ENCODE results near the gene CHRD.

The CHRD gene

DNA sequence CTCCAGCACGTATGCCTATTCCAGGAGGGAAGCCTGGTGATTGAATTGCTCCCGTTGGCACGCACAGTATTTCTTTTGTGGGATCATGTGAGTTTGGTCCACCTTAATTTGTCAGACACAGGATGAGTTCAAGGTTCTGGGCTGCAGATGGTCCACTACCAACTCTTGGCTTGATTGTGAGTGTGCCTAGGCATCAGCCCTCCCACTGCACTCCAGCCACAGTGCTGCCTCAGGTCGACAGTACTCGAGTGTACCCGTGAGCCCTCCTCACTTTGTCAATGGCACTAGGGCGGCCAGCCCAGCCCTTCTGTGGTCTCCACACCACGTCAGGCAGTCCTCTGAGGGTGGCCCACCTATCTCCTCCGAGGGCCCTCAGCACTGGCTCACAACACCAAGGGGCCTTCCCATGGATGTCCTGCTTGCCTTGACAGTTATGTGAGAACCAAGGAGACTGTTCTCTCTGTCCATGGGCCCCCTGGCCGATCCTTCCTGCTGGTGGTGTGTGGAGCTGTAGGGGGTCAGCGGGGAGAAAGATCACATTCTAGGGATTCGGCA is 30.2 kb downstream of the CHRD start:
- no peak overlapping the region for H3K4me3 ChIP-seq (replicated peaks; ENCODE audit: low read depth, low read length)
- TF ChIP-seq, protein P1, sequence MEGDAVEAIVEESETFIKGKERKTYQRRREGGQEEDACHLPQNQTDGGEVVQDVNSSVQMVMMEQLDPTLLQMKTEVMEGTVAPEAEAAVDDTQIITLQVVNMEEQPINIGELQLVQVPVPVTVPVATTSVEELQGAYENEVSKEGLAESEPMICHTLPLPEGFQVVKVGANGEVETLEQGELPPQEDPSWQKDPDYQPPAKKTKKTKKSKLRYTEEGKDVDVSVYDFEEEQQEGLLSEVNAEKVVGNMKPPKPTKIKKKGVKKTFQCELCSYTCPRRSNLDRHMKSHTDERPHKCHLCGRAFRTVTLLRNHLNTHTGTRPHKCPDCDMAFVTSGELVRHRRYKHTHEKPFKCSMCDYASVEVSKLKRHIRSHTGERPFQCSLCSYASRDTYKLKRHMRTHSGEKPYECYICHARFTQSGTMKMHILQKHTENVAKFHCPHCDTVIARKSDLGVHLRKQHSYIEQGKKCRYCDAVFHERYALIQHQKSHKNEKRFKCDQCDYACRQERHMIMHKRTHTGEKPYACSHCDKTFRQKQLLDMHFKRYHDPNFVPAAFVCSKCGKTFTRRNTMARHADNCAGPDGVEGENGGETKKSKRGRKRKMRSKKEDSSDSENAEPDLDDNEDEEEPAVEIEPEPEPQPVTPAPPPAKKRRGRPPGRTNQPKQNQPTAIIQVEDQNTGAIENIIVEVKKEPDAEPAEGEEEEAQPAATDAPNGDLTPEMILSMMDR (IDR thresholded peaks at IDR 0.05; ENCODE audit: low read length, missing control alignments): no peak
- no peak for DNase-seq (ENCODE audit: low read depth)

DNA sequence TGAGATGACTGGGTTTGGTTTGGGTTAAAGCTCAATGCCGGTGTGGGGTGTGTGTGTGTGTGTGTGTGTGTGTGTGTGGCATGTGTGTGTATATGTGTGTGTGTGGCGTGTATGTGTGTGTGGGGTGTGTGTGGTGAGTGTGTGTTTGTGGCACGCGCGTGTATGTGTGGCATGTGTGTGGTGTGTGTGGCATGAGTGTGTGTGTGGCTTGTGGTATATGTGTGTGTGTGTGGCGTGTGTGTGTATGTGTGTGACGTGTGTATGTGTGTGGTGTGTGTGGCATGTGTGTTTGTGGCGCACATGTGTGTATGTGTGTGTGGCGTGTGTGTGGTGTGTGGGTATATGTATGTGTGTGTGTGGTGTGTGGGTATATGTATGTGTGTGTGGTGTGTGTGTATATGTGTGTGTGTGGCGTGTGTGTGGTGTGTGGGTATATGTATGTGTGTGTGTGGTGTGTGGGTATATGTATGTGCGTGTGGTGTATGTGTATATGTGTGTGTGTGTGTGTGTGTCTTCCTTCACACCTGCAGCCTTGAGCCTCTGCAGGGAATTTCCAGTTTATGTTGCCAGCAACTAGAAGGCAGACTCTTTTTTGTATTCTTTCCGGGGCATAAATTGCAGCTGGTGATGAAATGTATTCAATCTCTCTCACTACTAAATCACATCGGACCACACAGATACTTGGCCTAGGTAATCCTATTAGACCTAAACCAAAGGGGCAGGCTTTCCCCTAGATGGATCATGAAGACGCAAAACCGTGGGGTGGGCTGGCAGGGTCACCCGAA is 34.8 kb downstream of the CHRD start:
- TF ChIP-seq, protein P1 (IDR thresholded peaks at IDR 0.05; ENCODE audit: low read length, missing control alignments): no peak
- H3K4me3 ChIP-seq (replicated peaks; ENCODE audit: low read depth, low read length): no peak overlapping the region
- no peak for DNase-seq (ENCODE audit: low read depth)

DNA sequence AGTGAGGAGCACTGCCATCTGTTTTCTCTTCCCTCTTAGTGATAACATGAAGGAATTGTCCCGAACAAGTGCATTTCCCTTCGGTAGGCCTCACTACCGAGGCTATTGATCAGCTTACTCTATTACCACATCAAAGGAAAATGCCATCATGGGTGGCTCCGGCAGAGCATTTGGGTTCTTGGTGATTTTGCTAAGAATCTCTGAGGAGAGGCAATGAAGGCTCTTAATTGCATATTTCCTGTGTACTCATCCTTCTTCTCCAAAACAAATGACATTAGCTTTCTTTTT is 35.3 kb downstream of the CHRD start:
- no peak for DNase-seq (ENCODE audit: low read depth)
- no peak overlapping the region for H3K4me3 ChIP-seq (replicated peaks; ENCODE audit: low read depth, low read length)
- TF ChIP-seq, protein P1 (IDR thresholded peaks at IDR 0.05; ENCODE audit: low read length, missing control alignments): no peak

DNA sequence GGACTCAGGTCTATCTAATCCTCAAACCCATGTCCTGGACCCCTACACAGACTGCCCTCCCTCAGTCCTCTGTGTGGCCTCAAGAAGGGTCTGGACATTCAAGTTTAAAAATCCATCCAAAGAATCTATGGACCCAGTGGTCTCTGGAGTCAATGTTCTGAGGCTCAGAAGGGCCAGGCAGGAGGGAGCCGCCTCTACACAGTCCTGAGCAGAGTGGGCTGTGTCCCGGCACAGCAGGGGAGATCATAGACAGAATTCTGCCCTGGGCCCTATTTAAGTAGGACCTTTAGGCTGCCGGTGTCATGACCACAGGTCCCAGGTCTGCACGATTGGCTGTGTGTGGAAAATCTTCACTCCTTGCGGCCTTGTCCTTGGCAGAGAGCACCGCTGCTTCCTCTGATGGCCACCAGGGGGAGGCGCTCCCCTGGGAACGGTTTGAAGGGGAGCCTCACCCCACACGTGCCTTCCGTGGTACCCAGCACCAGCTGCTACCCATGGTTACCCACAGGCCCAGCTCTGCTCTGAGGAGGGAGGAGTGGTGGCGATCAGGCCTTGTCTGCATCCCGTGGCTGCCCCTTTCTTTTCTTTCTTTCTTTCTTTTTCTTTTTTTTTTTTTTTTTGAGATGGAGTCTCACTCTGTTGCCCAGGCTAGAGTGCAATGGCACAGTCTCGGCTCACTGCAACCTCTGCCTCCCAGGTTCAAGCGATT is 37.9 kb downstream of the CHRD start:
- TF ChIP-seq, protein P1 (IDR thresholded peaks at IDR 0.05; ENCODE audit: low read length, missing control alignments): peak; percentile 98

DNA sequence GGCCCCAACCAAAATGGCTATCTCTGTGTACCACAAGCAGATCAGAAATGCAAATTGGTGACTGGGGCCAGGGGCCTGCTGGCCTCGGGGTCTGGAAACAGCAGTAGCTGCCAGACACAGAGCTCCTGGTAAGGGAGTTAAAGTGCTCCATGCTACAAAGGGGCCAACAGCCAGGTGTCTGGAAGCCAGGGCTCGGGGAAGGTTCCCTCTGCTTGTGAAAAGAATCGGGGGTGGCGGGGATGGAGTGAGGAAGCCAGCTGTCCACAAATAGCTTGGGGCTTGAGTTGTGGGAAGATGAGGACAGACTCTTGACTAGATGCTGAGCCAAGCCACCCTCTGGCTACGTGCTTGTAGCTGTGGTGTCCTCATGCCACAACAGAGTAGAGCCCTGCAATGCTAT is 39.3 kb downstream of the CHRD start:
- DNase-seq (ENCODE audit: low read depth): no peak
- H3K4me3 ChIP-seq (replicated peaks; ENCODE audit: low read depth, low read length): no peak overlapping the region
- TF ChIP-seq, protein P1 (IDR thresholded peaks at IDR 0.05; ENCODE audit: low read length, missing control alignments): no peak

More for the DNA sequence above, 37.9 kb downstream of the CHRD start:
- DNase-seq (ENCODE audit: low read depth): peak; percentile 72
- no peak overlapping the region for H3K4me3 ChIP-seq (replicated peaks; ENCODE audit: low read depth, low read length)

DNA sequence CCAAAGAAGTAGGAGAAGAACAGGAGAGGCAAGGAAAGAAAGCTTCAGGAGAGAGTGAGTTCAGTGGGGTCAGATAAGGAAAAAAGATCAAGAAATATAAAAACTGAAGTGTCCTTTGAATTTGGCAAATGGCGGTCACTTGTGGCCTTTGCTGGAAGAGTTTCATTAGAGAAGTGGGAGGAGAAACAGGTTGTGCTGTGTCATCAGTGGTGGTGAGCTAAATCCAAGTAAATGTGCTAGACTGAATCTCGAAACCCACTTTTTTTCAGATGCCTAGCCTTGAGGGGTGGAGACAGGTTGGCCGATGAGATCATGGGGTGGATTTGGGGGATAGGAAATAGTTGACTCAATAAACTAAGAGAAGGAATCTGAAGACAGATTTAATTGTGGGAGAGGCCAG is 43.7 kb downstream of the CHRD start:
- TF ChIP-seq, protein P1 (IDR thresholded peaks at IDR 0.05; ENCODE audit: low read length, missing control alignments): no peak
- no peak for DNase-seq (ENCODE audit: low read depth)
- H3K4me3 ChIP-seq (replicated peaks; ENCODE audit: low read depth, low read length): no peak overlapping the region
